HG03575 (cell line): ENCODE data around the gene VDR.

Experiments used
- ATAC-seq: cut with Tn5 transposase; IDR thresholded peaks from one replicate; pipeline ENCODE4 v1.9.1; 2021; ENCODE audit not compliant: unreplicated experiment, insufficient number of reproducible peaks, low FRiP score; ENCODE audit errors: extremely low read depth

Gene VDR

GRCh38 chr12:47839214-47839876, 65.4 kb downstream of the VDR start:
- no peak for ATAC-seq

- no peak for ATAC-seq
Measured at GRCh38 chr12:47838286-47838931, 66.4 kb downstream of the VDR start.

- ATAC-seq, result no peak
Measured at GRCh38 chr12:47837190-47838171, 67.3 kb downstream of the VDR start.

- ATAC-seq, result no peak
Measured at GRCh38 chr12:47835831-47836155, 69.0 kb downstream of the VDR start.

GRCh38 chr12:47835006-47835830, 69.6 kb downstream of the VDR start:
- no peak for ATAC-seq

- no peak for ATAC-seq
Measured at GRCh38 chr12:47834199-47834903, 70.4 kb downstream of the VDR start.

- ATAC-seq, result no peak
Measured at GRCh38 chr12:47833591-47834012, 71.2 kb downstream of the VDR start.

GRCh38 chr12:47832263-47832933, 72.4 kb downstream of the VDR start:
- no peak for ATAC-seq

GRCh38 chr12:47829584-47829983, 75.2 kb downstream of the VDR start:
- no peak for ATAC-seq

- ATAC-seq, result no peak
Measured at GRCh38 chr12:47828976-47829482, 75.8 kb downstream of the VDR start.

- no peak for ATAC-seq
Measured at GRCh38 chr12:47828008-47828975, 76.5 kb downstream of the VDR start.

- no peak for ATAC-seq
Measured at GRCh38 chr12:47825173-47825639, 79.6 kb downstream of the VDR start.

GRCh38 chr12:47824635-47825034, 80.2 kb downstream of the VDR start:
- no peak for ATAC-seq

GRCh38 chr12:47824198-47824597, 80.6 kb downstream of the VDR start:
- no peak for ATAC-seq

- ATAC-seq, result no peak
Measured at GRCh38 chr12:47823422-47824086, 81.2 kb downstream of the VDR start.

- ATAC-seq, result no peak
Measured at GRCh38 chr12:47822863-47823262, 81.9 kb downstream of the VDR start.
